ENCODE data around the gene DDX56.

Gene DDX56

GRCh38 chr7:44533301-44534055, 40.2 kb downstream of the DDX56 start:
- TF ChIP-seq EZH2phosphoT487 (IDR thresholded peaks at IDR 0.05; ENCODE audit: borderline replicate concordance, low read length) (no peak), CTCF (IDR thresholded peaks at IDR 0.05; ENCODE audit: low read depth, low read length, poor library complexity, severe bottlenecking) (no peak)

GRCh38 chr7:44531421-44532380, 42.0 kb downstream of the DDX56 start:
- Histone ChIP-seq H3K36me3 (ENCODE audit: control insufficient read depth, low read length) (no peaks in the 10 kb centered on the region), H3K27me3 (ENCODE audit: control insufficient read depth, low read length) (peaks cover 5% of the 10 kb centered on the region), H3K4me1 (ENCODE audit: control insufficient read depth, low read length) (no peaks in the 10 kb centered on the region), H3K79me2 (ENCODE audit: control insufficient read depth, low read length) (no peaks in the 10 kb centered on the region), H3K4me3 (ENCODE audit: low read length) (no peak overlapping the region), H3K9me3 (ENCODE audit: control insufficient read depth, insufficient read depth, low read length) (no peaks in the 10 kb centered on the region), H3K9me2 (replicated peaks; ENCODE audit: control insufficient read depth, low read length) (no peaks in the 10 kb centered on the region), H4K20me1 (ENCODE audit: control insufficient read depth, insufficient read depth, low read depth, low read length) (no peaks in the 10 kb centered on the region), H3F3A (ENCODE audit: control insufficient read depth, insufficient read depth) (no peaks in the 10 kb centered on the region), H3K4me2 (ENCODE audit: low read length) (no peak overlapping the region), H3K27ac (ENCODE audit: low read depth, low read length) (no peak overlapping the region)
- TF ChIP-seq CTCF (IDR thresholded peaks at IDR 0.05; ENCODE audit: low read depth, low read length, poor library complexity, severe bottlenecking) (no peak), EZH2phosphoT487 (IDR thresholded peaks at IDR 0.05; ENCODE audit: borderline replicate concordance, low read length) (no peak)

More at GRCh38 chr7:44533301-44534055, 40.2 kb downstream of the DDX56 start:
- Histone ChIP-seq H3K9me3 (ENCODE audit: control insufficient read depth, insufficient read depth, low read length) (no peaks in the 10 kb centered on the region), H3K79me2 (ENCODE audit: control insufficient read depth, low read length) (no peaks in the 10 kb centered on the region), H3K4me1 (ENCODE audit: control insufficient read depth, low read length) (no peaks in the 10 kb centered on the region), H3F3A (ENCODE audit: control insufficient read depth, insufficient read depth) (no peaks in the 10 kb centered on the region), H3K9me2 (replicated peaks; ENCODE audit: control insufficient read depth, low read length) (no peaks in the 10 kb centered on the region), H4K20me1 (ENCODE audit: control insufficient read depth, insufficient read depth, low read depth, low read length) (no peaks in the 10 kb centered on the region), H3K4me2 (ENCODE audit: low read length) (no peak overlapping the region), H3K27ac (ENCODE audit: low read depth, low read length) (no peak overlapping the region), H3K36me3 (ENCODE audit: control insufficient read depth, low read length) (no peaks in the 10 kb centered on the region), H3K4me3 (ENCODE audit: low read length) (no peak overlapping the region), H3K27me3 (ENCODE audit: control insufficient read depth, low read length) (no peaks in the 10 kb centered on the region)

- Histone ChIP-seq H3K4me1 (ENCODE audit: control insufficient read depth, low read length) (no peaks in the 10 kb centered on the region), H3K27me3 (ENCODE audit: control insufficient read depth, low read length) (peaks cover 5% of the 10 kb centered on the region), H3K36me3 (ENCODE audit: control insufficient read depth, low read length) (no peaks in the 10 kb centered on the region), H3K9me2 (replicated peaks; ENCODE audit: control insufficient read depth, low read length) (no peaks in the 10 kb centered on the region), H3F3A (ENCODE audit: control insufficient read depth, insufficient read depth) (no peaks in the 10 kb centered on the region), H3K27ac (ENCODE audit: low read depth, low read length) (no peak overlapping the region), H3K9me3 (ENCODE audit: control insufficient read depth, insufficient read depth, low read length) (no peaks in the 10 kb centered on the region), H3K4me2 (ENCODE audit: low read length) (no peak overlapping the region), H3K79me2 (ENCODE audit: control insufficient read depth, low read length) (no peaks in the 10 kb centered on the region), H3K4me3 (ENCODE audit: low read length) (no peak overlapping the region), H4K20me1 (ENCODE audit: control insufficient read depth, insufficient read depth, low read depth, low read length) (no peaks in the 10 kb centered on the region)
- TF ChIP-seq CTCF (IDR thresholded peaks at IDR 0.05; ENCODE audit: low read depth, low read length, poor library complexity, severe bottlenecking), result no peak
- TF ChIP-seq EZH2phosphoT487 (IDR thresholded peaks at IDR 0.05; ENCODE audit: borderline replicate concordance, low read length), result no peak
Observed at GRCh38 chr7:44530990-44531389, 42.7 kb downstream of the DDX56 start.
